SJCRH30 (cell line): ENCODE results near the gene SLC9A9. TPM values are rescaled to one million over a fixed set of nuclear protein-coding genes. Genes with fewer than 3 reads are reported as not detected.
"Not testable (repeated sequence)": the region's sequence is repeated elsewhere in the genome, so short reads cannot be mapped to it uniquely, and the experiment has no call there.

Experiments
- DNase-seq, 2 experiments: peaks; one replicate each; pipeline ENCODE4 v3.0.0-alpha.2; 2015 to 2020
- H3K27ac ChIP-seq: fragments of 250-450 bp; sonication (Bioruptor Pico); 2 replicates; pipeline ENCODE4 v1.5.1; 2020; ENCODE audit warnings: mild to moderate bottlenecking, moderate library complexity
- H3K27me3 ChIP-seq: fragments of 250-450 bp; sonication (Bioruptor Pico); 2 replicates; pipeline ENCODE4 v1.5.1; 2020; ENCODE audit warnings: mild to moderate bottlenecking, moderate library complexity
- H3K36me3 ChIP-seq: fragments of 250-450 bp; sonication (Bioruptor Pico); 2 replicates; pipeline ENCODE4 v1.5.1; 2020; ENCODE audit warnings: mild to moderate bottlenecking, moderate library complexity
- H3K4me1 ChIP-seq: fragments of 250-450 bp; sonication (Bioruptor Pico); 2 replicates; pipeline ENCODE4 v1.5.1; 2020; ENCODE audit warnings: mild to moderate bottlenecking, moderate library complexity
- H3K4me3 ChIP-seq: fragments of 250-450 bp; sonication (Bioruptor Pico); 2 replicates; pipeline ENCODE4 v1.5.1; 2020; ENCODE audit warnings: mild to moderate bottlenecking, moderate library complexity
- H3K9me3 ChIP-seq: fragments of 250-450 bp; sonication (Bioruptor Pico); replicated peaks from 2 replicates; pipeline ENCODE4 v1.5.1; 2020; ENCODE audit warnings: mild to moderate bottlenecking, moderate library complexity
- total RNA-seq: library from RNA; depleted of rRNA; stranded (reverse); fragments of >200 nt; shearing (Covaris generic); gene quantifications from 2 replicates; pipeline ENCODE4 v1.2.3, GENCODE V29; 2014

The SLC9A9 gene
- total RNA-seq, 1 experiment from 2014 or later, result 1.4 TPM

DNA sequence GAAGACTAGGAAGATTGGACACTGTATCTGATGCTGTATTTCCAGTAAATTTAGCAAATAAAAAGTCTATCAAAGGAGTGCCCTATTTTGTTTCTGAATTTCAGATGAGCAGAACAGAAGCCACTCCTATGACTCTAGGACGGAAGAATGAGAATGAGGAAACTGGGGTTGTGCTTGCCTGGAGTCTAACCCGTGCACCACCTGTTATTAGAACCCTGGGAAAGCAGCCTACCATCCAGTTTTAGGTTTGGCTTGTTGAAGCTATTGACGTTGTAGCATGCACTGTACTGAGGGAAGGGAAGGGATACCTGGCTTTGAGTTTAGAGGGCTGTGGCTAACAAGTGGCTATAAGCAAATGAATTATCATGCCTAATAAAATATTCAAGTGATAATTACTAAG lies 318.5 kb downstream of the SLC9A9 start:
- no peaks in the 10 kb centered on the region; the same call in 1 of the 2 replicates for H3K27me3 ChIP-seq
- no peak overlapping the region for H3K27ac ChIP-seq
- H3K9me3 ChIP-seq, result no peaks in the 10 kb centered on the region
- no peaks in the 10 kb centered on the region for H3K4me1 ChIP-seq
- no peaks in the 10 kb centered on the region for H3K36me3 ChIP-seq
- H3K4me3 ChIP-seq, result no peak overlapping the region
- no peak for DNase-seq

DNA sequence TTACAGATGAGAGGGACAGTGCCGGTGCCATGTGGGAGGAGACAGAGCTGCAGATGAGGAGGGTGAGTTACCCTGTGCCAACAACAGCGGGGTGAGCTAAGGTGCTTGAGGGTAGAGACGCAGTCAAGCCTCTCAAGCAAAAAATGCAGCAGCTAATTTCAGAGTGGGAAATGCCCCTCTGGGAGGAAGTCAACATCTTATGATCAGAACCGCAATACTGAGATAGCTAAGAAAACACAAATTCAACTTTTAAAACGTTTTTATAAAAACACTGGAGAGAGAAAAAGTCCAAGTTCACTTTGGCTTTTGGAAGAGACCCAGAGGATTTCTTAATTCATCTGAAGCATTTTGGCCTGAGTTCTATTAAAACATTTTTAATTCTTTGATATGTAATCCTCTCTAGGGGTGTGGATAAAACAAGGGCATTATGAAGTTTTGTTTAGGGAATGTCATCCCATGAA lies 319.2 kb downstream of the SLC9A9 start:
- DNase-seq, result no peak
- Histone ChIP-seq H3K27ac (no peak overlapping the region), H3K4me3 (no peak overlapping the region), H3K4me1 (no peaks in the 10 kb centered on the region), H3K9me3 (no peaks in the 10 kb centered on the region), H3K36me3 (no peaks in the 10 kb centered on the region), H3K27me3 (no peaks in the 10 kb centered on the region)

DNA sequence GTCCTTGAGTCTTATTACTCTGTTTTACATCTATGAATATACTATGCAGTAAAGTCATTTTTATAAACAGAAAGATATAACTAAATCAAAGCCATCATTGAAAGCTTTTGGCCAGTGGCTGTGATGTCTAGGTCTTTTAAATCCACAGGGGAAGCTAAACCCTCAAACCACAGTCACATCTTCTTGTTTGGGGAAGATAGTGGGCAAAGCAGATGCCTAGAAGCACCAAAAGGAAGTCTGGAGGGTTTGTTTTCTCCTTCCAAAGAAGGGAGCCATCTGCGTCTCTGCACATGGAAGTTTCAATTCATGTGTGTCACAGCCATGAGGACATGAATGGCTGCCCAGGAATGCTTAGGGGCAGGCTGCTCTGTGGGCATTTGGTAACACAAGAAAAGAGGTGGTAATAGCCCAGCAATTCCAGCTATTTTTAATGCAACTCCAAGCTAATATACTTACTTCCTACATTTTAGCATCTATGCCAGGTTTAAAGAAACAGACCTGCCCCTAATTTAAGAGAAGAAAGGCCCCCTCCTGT lies 322.2 kb downstream of the SLC9A9 start:
- H3K36me3 ChIP-seq, result no peaks in the 10 kb centered on the region
- no peaks in the 10 kb centered on the region for H3K9me3 ChIP-seq
- no peaks in the 10 kb centered on the region for H3K27me3 ChIP-seq
- no peaks in the 10 kb centered on the region for H3K4me1 ChIP-seq
- DNase-seq, result no peak
- no peak overlapping the region for H3K27ac ChIP-seq
- H3K4me3 ChIP-seq, result no peak overlapping the region

DNA sequence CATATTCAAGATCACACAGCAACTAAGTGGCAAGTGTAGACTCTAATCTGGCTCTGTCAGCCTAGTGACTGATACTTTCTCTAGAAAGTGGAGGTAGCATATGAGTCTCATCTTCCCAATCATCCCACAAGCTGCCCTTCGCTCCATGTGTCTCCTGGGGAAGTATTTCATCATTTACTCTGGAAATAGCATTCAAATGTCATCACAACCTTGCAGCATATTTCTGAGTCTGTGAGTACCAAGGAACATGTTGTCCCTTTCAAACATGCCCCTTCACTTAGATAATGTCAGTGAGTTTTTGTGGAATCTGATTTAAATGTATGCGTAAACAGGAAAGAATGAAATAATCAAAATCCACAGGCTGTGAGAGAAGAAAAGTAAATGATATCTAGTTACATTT lies 322.9 kb downstream of the SLC9A9 start:
- Histone ChIP-seq H3K36me3 (no peaks in the 10 kb centered on the region), H3K9me3 (no peaks in the 10 kb centered on the region), H3K4me3 (no peak overlapping the region), H3K4me1 (no peaks in the 10 kb centered on the region), H3K27ac (no peak overlapping the region), H3K27me3 (no peaks in the 10 kb centered on the region)
- no peak for DNase-seq

DNA sequence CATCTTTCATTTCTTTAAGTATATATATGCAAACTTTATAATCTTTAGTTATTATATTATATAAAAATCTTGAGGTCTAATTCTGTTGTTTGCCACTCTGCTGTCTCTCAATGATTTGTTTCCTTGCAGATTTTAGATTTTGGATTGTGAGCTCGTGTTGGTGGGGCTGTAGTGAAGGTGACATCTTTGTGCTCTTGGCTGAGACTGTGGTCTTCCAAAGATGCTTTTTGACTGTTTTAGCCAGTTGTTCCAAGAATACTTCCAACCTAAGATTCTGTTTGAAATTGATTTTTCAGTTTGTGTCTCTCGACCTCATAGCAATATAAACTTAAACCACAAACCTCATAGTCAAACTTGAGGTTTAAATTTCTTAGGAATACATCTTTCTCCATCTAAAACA lies 326.5 kb downstream of the SLC9A9 start:
- no peaks in the 10 kb centered on the region for H3K4me1 ChIP-seq
- no peak overlapping the region for H3K27ac ChIP-seq
- DNase-seq, result no peak

DNA sequence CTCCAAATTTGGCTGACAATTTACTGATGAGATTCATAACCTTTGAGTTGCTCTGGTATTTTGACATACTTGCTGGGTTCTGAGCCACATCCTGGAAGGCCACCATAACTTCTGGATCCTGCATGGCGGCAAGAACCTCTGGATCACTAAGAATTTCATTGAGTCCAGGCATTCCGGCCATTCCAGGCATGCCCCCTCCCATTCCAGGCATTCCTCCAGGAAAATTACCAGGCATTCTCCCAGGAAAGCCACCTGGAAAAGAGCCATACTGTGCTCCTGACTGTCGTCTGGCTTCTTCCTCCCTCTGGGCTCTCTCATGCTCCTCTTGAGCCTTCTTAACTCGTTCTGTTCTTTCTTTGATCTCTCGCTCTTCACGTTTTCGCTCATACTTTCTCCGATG lies 331.1 kb downstream of the SLC9A9 start:
- H3K36me3 ChIP-seq, DNase-seq, H3K27me3 ChIP-seq, H3K27ac ChIP-seq, H3K4me1 ChIP-seq, H3K4me3 ChIP-seq, H3K9me3 ChIP-seq: not testable (repeated sequence)

More for the DNA sequence above, 326.5 kb downstream of the SLC9A9 start:
- Histone ChIP-seq H3K36me3 (no peaks in the 10 kb centered on the region), H3K4me3 (no peak overlapping the region), H3K9me3 (no peaks in the 10 kb centered on the region), H3K27me3 (no peaks in the 10 kb centered on the region)

DNA sequence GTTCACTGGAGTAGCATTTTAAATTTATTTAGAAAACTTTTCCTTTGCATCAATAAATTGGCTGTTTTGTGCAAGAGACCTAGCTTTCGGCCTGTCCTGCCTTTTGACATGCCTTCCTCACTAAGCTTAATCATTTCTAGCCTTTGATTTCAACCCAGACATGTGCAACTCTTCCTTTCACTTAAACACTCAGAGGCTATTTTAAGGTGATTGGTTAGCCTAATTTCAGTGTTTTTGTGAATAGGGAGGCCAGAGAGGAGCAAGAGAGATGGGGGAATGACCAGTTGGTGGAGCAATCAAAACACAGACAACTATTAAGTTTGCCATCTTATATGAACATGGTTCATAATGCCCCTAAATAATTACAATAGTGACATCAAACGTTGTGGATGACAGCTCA lies 333.4 kb downstream of the SLC9A9 start:
- Histone ChIP-seq H3K4me3 (no peak overlapping the region), H3K9me3 (no peaks in the 10 kb centered on the region), H3K27ac (no peak overlapping the region), H3K36me3 (no peaks in the 10 kb centered on the region), H3K27me3 (no peaks in the 10 kb centered on the region), H3K4me1 (no peaks in the 10 kb centered on the region)
- no peak for DNase-seq

DNA sequence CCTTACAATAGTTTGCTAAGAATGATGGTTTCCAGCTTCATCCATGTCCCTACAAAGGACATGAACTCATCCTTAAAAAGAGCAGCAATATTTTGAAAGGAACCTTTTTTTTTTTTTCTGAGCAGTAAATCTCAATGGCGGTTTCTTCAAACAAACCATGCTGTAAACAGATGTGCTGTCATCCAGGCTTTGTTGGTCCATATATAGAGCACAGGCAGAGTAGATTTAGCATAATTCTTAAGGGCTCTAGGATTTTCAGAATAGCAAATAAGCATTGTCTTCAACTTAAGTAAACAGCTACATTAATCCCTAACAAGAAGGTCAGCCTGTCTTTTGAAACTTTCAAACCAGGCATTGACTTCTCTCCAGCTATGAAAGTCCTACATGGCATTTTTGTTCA lies 334.2 kb downstream of the SLC9A9 start:
- no peaks in the 10 kb centered on the region for H3K4me1 ChIP-seq
- no peaks in the 10 kb centered on the region for H3K9me3 ChIP-seq
- no peaks in the 10 kb centered on the region for H3K27me3 ChIP-seq
- DNase-seq, result no peak
- H3K36me3 ChIP-seq, result no peaks in the 10 kb centered on the region
- no peak overlapping the region for H3K4me3 ChIP-seq
- no peak overlapping the region for H3K27ac ChIP-seq

DNA sequence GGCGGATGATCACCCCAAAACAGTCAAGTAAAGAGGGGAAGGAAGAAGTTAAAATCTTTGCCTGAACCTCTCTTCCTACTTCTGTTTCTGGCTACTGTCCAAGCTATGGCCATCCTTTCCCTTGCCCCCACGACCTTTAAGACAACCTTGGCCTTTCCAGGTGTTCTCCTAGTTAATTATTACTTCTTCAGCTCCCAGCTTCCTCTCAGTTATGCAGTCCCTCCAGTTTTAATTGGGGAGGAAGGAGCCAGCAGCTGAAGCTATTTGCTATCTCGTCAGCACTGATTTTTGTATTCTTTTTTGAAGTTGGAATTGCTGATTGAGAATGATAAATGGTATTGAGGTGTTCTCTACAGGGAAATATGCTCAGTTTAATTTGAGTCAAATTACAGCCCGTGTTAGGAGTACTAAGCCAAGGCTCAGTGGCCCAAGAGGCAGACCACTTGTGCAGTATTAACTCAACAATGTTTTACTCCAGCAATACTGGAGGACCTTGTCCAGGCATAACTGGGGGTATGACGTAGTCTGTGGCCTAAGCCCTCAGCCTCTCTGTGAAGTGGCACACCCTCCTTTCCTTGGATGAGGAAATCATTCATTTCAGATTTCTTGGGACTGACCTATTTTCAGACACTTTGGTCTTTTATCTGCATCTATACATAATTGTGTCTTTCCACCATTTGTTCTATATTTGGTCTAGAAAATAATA lies 336.9 kb downstream of the SLC9A9 start:
- Histone ChIP-seq H3K4me3 (no peak overlapping the region), H3K27me3 (no peaks in the 10 kb centered on the region), H3K36me3 (no peaks in the 10 kb centered on the region), H3K9me3 (no peaks in the 10 kb centered on the region), H3K4me1 (no peaks in the 10 kb centered on the region), H3K27ac (no peak overlapping the region)
- DNase-seq, result no peak

DNA sequence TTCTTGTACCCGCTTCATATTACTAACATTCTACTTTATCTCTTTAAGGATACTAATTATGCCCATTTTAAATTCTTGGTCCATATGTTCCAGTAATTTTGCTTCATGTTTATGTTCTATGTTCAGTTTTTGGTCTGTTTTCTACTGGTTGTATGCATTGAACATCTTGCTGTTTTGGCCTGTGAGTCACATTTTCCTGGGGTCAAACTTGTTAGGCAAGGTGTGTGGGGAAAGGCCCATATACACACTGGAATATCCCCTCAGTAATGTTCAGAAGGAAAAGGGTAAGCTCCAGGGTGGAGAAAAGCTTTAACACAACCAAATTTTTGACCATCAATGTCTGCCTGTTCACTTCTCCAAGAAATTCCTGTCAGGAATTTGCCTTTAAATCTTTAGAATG lies 337.7 kb downstream of the SLC9A9 start:
- H3K27ac ChIP-seq, result no peak overlapping the region
- no peak overlapping the region for H3K4me3 ChIP-seq
- no peak for DNase-seq
- no peaks in the 10 kb centered on the region for H3K27me3 ChIP-seq
- H3K4me1 ChIP-seq, result no peaks in the 10 kb centered on the region
- no peaks in the 10 kb centered on the region for H3K36me3 ChIP-seq
- no peaks in the 10 kb centered on the region for H3K9me3 ChIP-seq

DNA sequence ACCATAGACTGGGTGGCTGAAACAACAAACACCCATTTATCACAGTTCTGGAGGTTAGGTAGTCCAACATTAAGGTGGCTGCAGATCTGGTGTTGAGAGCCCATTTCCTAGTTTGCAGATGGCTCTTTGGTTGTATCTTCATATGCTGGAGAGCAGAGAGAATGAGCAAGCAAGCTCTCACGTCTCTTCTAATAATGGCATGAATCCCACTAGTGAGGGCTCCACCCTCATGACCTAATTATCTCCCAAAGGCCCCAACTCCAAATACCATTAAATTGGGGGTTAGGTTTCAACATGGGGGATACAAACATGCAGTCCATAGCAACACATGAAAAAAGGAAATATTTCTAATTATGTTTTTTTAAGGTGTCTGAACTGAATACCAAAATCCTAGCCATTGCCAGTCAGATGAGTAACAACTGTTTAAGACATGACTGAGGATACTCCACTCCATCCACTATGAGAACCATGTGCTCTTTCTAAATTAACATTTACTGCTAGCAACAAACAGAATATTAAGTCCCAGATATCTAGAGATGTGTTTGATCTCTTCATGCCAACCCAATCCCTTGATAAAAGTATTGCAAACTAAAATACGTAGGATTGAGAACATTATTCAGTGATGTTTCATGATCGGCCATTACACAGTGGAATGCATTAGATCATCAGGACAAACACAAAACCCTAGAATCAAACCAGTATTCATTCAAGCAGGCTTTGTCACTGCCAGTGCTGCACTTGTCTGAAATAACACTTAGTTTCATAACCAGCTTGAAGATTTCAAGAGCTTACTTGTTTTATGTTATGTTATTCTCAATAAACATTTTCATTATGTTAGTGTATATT lies 340.3 kb downstream of the SLC9A9 start:
- Histone ChIP-seq H3K4me3 (no peak overlapping the region), H3K27ac (no peak overlapping the region)
- DNase-seq, result no peak

DNA sequence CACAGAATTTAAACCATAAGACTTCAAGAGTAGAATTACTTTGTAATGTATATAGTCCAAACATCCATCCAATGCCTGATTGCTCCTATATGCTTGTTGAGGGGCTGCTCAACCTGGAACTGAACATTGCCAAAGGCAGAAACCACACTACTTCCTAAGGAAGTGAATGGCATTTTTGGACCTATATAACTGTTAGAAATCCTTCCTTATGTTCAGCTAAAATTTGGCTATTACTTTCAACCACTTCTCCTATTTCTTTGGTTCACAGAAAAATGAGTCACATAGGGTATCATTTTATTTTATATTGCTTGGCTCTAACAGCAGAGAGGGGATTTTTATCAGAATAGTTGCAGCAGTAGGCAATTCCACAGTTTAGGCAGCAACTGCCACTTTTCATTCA lies 342.1 kb downstream of the SLC9A9 start:
- Histone ChIP-seq H3K27ac (no peak overlapping the region), H3K27me3 (no peaks in the 10 kb centered on the region), H3K4me1 (no peaks in the 10 kb centered on the region), H3K4me3 (no peak overlapping the region), H3K36me3 (no peaks in the 10 kb centered on the region), H3K9me3 (no peaks in the 10 kb centered on the region)
- no peak for DNase-seq

More for the DNA sequence above, 340.3 kb downstream of the SLC9A9 start:
- no peaks in the 10 kb centered on the region for H3K4me1 ChIP-seq
- H3K36me3 ChIP-seq, result no peaks in the 10 kb centered on the region
- H3K9me3 ChIP-seq, result no peaks in the 10 kb centered on the region
- no peaks in the 10 kb centered on the region for H3K27me3 ChIP-seq

DNA sequence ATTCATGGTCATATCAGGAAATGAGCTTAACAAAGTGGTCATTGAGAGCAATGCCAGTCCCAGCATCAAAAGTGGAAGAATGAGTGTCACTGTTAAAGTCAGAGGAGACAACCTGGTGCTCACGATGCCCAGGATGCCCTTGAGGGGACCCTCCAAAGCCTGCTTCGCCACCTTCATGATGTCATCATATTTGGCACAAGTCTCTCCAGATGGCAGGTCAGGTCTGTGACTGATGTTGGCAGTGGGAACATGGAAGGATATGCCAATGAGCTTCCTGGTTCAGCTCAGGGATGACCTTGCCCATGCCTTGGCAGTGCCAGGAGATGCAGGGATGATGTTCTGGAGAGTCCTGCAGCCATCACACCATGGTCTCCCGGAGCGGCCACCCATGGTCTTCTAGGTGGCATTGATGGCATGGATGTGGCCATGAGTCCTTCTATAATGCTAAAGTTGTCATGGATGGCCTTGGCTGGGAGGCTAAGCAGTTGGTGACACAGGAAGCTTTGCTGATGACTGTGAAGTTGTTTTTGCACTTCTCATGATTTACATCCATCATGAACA lies 344.9 kb downstream of the SLC9A9 start:
- DNase-seq, result no peak
- no peaks in the 10 kb centered on the region for H3K9me3 ChIP-seq
- H3K4me3 ChIP-seq, result no peak overlapping the region

DNA sequence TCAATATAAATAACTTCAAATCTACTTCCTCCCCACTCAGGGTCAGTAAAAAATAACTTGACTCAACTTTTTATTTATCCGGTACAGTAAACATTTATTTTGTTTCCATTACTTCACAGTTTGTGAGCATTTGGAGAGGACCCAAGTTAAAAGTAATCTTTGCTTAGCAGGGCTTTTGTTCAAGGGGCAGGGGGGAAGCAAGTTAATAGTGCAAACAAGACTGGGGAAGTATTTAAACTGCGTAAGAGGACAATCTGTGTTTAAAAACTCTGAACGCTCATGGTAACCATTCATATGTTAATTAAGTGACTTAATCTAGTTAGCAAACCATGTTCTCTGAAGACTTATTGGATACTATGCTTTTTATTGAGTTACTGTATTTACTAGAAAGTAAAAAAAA lies 346.2 kb downstream of the SLC9A9 start:
- Histone ChIP-seq H3K9me3 (no peaks in the 10 kb centered on the region), H3K27me3 (no peaks in the 10 kb centered on the region), H3K36me3 (no peaks in the 10 kb centered on the region), H3K27ac (no peak overlapping the region), H3K4me3 (no peak overlapping the region), H3K4me1 (no peaks in the 10 kb centered on the region)
- DNase-seq, result no peak

More for the DNA sequence above, 344.9 kb downstream of the SLC9A9 start:
- no peaks in the 10 kb centered on the region for H3K36me3 ChIP-seq
- H3K27me3 ChIP-seq, result no peaks in the 10 kb centered on the region
- no peaks in the 10 kb centered on the region for H3K4me1 ChIP-seq
- no peak overlapping the region for H3K27ac ChIP-seq

DNA sequence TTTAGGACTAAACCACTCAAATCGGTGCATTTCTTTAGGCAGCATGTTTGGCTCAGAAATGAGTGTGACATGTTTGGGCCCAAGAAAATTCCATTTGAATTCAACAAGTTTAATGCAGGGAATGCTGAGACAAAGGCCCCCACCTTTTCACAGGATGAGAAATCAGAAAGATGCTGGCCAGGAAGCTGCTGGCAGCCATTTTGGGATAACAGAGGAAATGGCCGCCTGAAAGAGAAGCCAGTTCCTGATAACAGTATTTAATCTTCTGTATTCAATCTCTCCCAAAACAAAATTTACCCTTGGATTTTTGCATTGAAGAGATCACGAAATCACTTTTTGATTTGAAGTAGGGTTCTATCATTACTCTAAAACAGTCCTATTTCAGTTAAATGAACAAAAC lies 350.9 kb downstream of the SLC9A9 start:
- Histone ChIP-seq H3K27ac (no peak overlapping the region), H3K9me3 (no peaks in the 10 kb centered on the region), H3K4me3 (no peak overlapping the region), H3K4me1 (no peaks in the 10 kb centered on the region), H3K36me3 (no peaks in the 10 kb centered on the region), H3K27me3 (no peaks in the 10 kb centered on the region)
- no peak for DNase-seq
